H4 (cell line): ENCODE data around the gene TFDP2. TPM values are rescaled to one million over a fixed set of nuclear protein-coding genes. Genes with fewer than 3 reads are reported as not detected.
"Not testable (repeated sequence)": the region's sequence is repeated elsewhere in the genome, so short reads cannot be mapped to it uniquely, and the experiment has no call there.

Source experiments
- DNase-seq: peaks from one replicate; pipeline ENCODE4 v3.0.0-alpha.2; 2015; ENCODE audit warnings: low spot score
- total RNA-seq: library from RNA; depleted of rRNA; stranded (reverse); fragments of >200 nt; shearing (Covaris generic); gene quantifications from 2 replicates; pipeline ENCODE4 v1.2.3, GENCODE V29; 2014

TFDP2 gene
- total RNA-seq, 1 experiment from 2014 or later, result 66.5 TPM

GRCh38 chr3:142127941-142128658, 21.2 kb downstream of the TFDP2 start:
- DNase-seq, result no peak

GRCh38 chr3:142124243-142124642, 25.1 kb downstream of the TFDP2 start:
- DNase-seq, result no peak

- no peak for DNase-seq
These were observed 28.6 kb downstream of the TFDP2 start for GRCh38 chr3:142120707-142121106.

GRCh38 chr3:142118911-142119310, 30.4 kb downstream of the TFDP2 start:
- no peak for DNase-seq

- DNase-seq, result peak; percentile 23
These were observed 32.1 kb downstream of the TFDP2 start for GRCh38 chr3:142117056-142117851.

GRCh38 chr3:142115867-142116668, 33.3 kb downstream of the TFDP2 start:
- no peak for DNase-seq

GRCh38 chr3:142112601-142113000, 36.7 kb downstream of the TFDP2 start:
- no peak for DNase-seq

- no peak for DNase-seq
These were observed 42.8 kb downstream of the TFDP2 start for GRCh38 chr3:142106548-142106947.

GRCh38 chr3:142105991-142106390, 43.4 kb downstream of the TFDP2 start:
- no peak for DNase-seq

GRCh38 chr3:142104763-142105162, 44.6 kb downstream of the TFDP2 start:
- no peak for DNase-seq

GRCh38 chr3:142098964-142099363, 50.4 kb downstream of the TFDP2 start:
- DNase-seq, result no peak

GRCh38 chr3:142097099-142097843, 52.1 kb downstream of the TFDP2 start:
- no peak for DNase-seq

- DNase-seq, result no peak
These were observed 53.5 kb downstream of the TFDP2 start for GRCh38 chr3:142095841-142096240.

- DNase-seq, result not testable (repeated sequence)
These were observed 60.4 kb downstream of the TFDP2 start for GRCh38 chr3:142088925-142089324.

- DNase-seq, result no peak
These were observed 60.8 kb downstream of the TFDP2 start for GRCh38 chr3:142088522-142088921.

GRCh38 chr3:142087676-142088075, 61.7 kb downstream of the TFDP2 start:
- DNase-seq, result no peak

- DNase-seq, result no peak
These were observed 62.7 kb downstream of the TFDP2 start for GRCh38 chr3:142086581-142087090.

GRCh38 chr3:142081178-142081577, 68.2 kb downstream of the TFDP2 start:
- DNase-seq, result no peak

- no peak for DNase-seq
These were observed 71.4 kb downstream of the TFDP2 start for GRCh38 chr3:142077859-142078500.

GRCh38 chr3:142077155-142077858, 72.0 kb downstream of the TFDP2 start:
- no peak for DNase-seq
